Cardiac septum (tissue), 1 donor: ENCODE data around the gene NIT2. TPM values are rescaled to one million over a fixed set of nuclear protein-coding genes. Genes with fewer than 3 reads are reported as not detected.
A peak's percentile ranks its signal among the peaks of the same experiment; 100 is the strongest.
"Not testable (repeated sequence)": the region's sequence is repeated elsewhere in the genome, so short reads cannot be mapped to it uniquely, and the experiment has no call there.

Experiments
- DNase-seq: peaks from one replicate; pipeline ENCODE4 v3.0.0-alpha.2; 2020; ENCODE audit warnings: low spot score
- intact Hi-C: fragments of 100-400 bp; cut with DNase I; formaldehyde crosslinking; loops from one replicate; pipeline ENCODE4 v1.14.0; 2022
- total RNA-seq: library from RNA; stranded (reverse); fragmentation: NEBNext Ultra II Directional; extraction: Animal tissue kit (Norgen Biotek cat#: 25700); gene quantifications from one replicate; pipeline ENCODE4 v1.2.1, GENCODE V29; 2021
- donor health status: DM: no; HTN: no; CAD: no.

NIT2 gene
- total RNA-seq, 1 donor from 2014 or later = 41.0 TPM

DNA sequence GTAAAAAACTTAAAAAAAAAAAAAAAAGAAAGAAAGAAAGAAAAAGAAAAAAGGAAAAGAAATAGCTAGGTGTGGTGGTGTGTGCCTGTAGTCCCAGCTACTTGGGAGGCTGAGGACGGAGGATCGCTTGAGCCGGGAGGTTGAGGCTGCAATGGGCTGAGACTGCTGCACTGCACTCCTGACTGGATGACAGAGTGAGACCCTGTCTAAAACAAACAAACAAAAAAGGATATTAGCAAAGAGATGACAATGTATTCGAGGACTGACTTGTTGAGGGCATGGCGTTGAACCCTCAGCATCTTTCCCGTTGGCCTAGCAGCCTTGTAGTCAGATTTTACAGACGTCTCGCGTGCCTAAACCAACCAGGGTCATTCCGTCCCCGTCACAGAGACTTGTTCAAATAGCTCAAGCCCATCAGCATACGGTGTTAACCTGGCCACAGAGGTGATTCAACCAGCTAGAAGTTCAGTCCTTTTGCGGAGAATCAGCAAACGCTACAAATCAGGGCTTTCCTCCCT, 528 bp upstream of the NIT2 start:
- intact Hi-C loops = loop anchor here (1.0 kb wide), 1 partner anchor 67 kb away; the partner anchor contains the start of genes LNP1 and TOMM70
- no peak for DNase-seq

DNA sequence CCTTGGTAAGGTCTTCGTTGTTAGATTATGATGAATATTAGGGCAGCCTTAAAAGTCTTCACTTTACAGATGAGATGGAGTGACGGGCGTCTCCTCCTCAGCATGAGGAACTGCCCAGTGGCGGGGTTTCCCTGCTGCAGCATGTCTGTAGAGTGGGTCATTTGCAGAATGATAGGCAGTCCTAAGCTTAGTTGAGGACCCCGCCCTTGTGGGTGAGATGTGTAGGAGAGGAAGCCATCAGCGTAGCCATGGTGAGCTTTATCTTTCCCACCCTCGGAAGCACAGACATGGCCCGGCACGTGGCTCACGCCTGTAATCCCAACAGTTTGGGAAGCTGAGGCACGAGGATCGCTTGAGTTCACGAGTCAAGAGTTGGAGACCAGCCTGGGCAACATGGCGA, 877 bp downstream of the NIT2 start:
- intact Hi-C loops = no loop called here
- peak; percentile 79 for DNase-seq

DNA sequence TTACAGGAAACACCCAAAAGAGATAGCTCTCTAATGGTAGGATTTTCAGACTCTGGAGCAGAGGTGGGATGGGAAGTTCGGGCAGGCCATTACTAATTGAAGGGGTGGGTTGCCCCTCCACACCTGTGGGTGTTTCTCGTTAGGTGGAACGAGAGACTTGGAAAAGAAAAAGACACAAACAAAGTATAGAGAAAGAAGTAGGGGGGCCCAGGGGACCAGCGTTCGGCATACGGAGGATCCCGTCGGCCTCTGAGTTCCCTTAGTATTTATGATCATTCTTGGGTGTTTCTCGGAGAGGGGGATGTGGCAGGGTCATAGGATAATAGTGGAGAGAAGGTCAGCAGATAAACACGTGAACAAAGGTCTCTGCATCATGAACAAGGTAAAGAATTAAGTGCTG, 1.7 kb downstream of the NIT2 start:
- intact Hi-C loops, DNase-seq: not testable (repeated sequence)

GRCh38 chr3:100338911-100339310, 4.4 kb downstream of the NIT2 start:
- intact Hi-C loops = no loop called here
- DNase-seq = no peak

GRCh38 chr3:100339786-100340185, 5.2 kb downstream of the NIT2 start:
- no peak for DNase-seq
- intact Hi-C loops = no loop called here

DNA sequence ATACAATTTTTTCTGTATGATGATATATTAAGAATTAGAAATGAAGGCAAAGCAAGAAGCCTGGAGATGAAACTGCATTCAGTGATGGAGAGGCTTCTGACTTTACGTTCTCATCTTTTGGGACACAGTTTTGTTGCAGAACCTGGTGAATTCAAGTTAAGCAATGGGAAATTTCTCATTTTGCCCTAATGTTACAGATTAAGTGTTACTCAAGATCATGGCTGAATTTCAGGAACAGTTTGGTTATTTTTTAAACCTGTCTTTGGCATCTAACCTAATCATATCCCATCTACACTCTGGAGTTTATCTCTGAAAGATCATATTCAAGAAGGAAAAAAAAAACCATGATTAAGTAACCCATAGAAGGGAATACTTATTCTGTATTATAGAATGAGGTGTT, 6.0 kb downstream of the NIT2 start:
- intact Hi-C loops = no loop called here

DNA sequence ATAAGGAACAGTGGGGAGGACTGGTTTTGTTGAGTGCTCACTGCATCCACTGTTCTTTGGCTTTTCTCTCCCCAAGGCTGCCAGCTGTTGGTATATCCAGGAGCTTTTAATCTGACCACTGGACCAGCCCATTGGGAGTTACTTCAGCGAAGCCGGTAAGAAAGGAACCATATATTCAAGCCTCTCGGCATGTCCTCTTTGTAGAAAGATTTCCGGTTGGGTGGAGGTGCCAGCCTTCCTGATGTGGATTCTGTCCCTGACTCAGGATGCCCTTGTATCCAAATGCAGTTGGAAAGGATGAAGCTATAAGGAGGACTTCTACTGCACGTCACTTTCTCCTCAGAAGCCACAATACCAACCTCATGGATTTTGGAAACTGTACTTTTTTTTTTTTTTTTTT, 14.2 kb downstream of the NIT2 start:
- DNase-seq = no peak
- intact Hi-C loops = no loop called here

More for the DNA sequence above, 6.0 kb downstream of the NIT2 start:
- no peak for DNase-seq

- intact Hi-C loops, DNase-seq: not testable (repeated sequence)
These were observed 17.2 kb downstream of the NIT2 start for GRCh38 chr3:100351770-100352169.

GRCh38 chr3:100352296-100353231, 18.0 kb downstream of the NIT2 start:
- intact Hi-C loops = no loop called here
- DNase-seq = no peak

- intact Hi-C loops = no loop called here
- DNase-seq = no peak
These were observed 20.3 kb downstream of the NIT2 start for GRCh38 chr3:100354850-100355249.

- intact Hi-C loops = no loop called here
These were observed 23.9 kb downstream of the NIT2 start for GRCh38 chr3:100358413-100358812.

DNA sequence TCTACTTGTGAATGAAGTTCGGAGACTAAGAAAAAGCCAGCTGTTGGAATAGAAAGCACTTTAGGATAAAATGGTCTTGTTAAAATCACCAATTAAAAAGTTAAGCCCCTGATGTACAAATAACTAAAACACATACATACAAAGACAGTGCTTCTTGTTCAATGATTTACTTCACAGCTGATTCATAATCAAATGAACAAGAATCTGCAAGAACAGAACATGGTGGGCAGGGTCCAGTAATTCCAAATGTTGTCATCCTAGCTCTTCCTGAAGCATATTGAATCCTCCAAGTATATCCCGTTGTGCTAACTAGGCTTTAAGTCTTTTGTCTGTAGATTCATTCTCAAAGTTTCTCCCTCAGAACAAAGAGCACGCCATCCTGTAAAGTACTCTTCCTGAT, 24.5 kb downstream of the NIT2 start:
- intact Hi-C loops = no loop called here
- DNase-seq = no peak

More at GRCh38 chr3:100358413-100358812, 23.9 kb downstream of the NIT2 start:
- no peak for DNase-seq

- no peak for DNase-seq
- intact Hi-C loops = no loop called here
These were observed 26.4 kb downstream of the NIT2 start for GRCh38 chr3:100360757-100361496.

- DNase-seq = no peak
- intact Hi-C loops = no loop called here
These were observed 27.3 kb downstream of the NIT2 start for GRCh38 chr3:100361897-100362296.

GRCh38 chr3:100364421-100364820, 29.9 kb downstream of the NIT2 start:
- no peak for DNase-seq
- intact Hi-C loops = no loop called here

- intact Hi-C loops = no loop called here
- DNase-seq = no peak
These were observed 31.9 kb downstream of the NIT2 start for GRCh38 chr3:100366424-100366823.

- no peak for DNase-seq
- intact Hi-C loops = no loop called here
These were observed 33.9 kb downstream of the NIT2 start for GRCh38 chr3:100368441-100368840.

- intact Hi-C loops = no loop called here
- no peak for DNase-seq
These were observed 36.2 kb downstream of the NIT2 start for GRCh38 chr3:100370756-100371155.

DNA sequence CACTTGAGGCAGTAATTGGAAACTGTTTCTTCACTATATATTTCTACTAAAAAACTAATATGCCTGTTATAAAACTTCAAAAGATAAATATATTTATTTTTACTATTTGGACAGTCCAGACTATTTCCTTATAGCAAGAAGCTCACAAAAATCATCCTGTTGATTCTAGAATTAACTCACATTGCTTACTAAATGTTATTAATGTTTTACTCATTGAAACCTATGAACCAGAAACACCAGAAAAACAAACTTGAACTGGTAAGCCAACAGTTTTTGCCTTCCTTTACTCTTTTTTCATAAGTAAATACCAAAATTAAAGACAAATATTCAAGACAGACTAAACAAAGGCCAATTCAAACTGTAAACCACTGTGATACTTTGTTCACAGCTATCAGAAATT, 40.0 kb downstream of the NIT2 start:
- intact Hi-C loops = no loop called here
- no peak for DNase-seq

DNA sequence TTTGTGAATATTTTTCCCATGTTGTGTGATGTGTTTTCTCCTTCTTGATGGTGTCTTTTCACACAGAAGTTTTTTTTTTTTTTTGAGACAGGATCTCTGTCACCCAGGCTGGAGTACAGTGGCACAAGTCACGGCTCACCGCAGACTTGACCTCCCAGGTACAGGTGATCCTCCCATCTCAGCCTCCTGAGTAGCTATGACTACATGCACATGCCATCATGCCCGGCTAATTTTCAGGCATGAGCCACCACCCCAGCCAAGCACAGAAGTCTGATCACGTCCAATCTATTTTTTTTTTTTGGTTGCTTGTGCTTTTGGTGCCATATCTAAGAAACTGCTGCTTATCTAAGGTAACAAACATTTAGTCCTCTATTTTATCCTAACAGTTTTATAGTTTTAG, 41.7 kb downstream of the NIT2 start:
- no peak for DNase-seq
- intact Hi-C loops = no loop called here
